ENCODE data around the gene HLA-A.

HLA-A gene

DNA sequence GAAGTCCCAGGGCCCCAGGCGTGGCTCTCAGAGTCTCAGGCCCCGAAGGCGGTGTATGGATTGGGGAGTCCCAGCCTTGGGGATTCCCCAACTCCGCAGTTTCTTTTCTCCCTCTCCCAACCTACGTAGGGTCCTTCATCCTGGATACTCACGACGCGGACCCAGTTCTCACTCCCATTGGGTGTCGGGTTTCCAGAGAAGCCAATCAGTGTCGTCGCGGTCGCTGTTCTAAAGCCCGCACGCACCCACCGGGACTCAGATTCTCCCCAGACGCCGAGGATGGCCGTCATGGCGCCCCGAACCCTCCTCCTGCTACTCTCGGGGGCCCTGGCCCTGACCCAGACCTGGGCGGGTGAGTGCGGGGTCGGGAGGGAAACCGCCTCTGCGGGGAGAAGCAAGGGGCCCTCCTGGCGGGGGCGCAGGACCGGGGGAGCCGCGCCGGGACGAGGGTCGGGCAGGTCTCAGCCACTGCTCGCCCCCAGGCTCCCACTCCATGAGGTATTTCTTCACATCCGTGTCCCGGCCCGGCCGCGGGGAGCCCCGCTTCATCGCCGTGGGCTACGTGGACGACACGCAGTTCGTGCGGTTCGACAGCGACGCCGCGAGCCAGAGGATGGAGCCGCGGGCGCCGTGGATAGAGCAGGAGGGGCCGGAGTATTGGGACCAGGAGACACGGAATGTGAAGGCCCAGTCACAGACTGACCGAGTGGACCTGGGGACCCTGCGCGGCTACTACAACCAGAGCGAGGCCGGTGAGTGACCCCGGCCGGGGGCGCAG, at the start of gene HLA-A:
TSS of gene HLA-A (plus strand) at position 258 of the 778 bp plus-strand sequence. CDS start at position 280, 22 bp downstream.
- peak within 1 kb of the TSS; percentile 41 to 99 (median 72) for H3K4me3 ChIP-seq
- peak within 1 kb of the TSS; percentile 22 to 97 (median 89) for H3K27ac ChIP-seq

DNA sequence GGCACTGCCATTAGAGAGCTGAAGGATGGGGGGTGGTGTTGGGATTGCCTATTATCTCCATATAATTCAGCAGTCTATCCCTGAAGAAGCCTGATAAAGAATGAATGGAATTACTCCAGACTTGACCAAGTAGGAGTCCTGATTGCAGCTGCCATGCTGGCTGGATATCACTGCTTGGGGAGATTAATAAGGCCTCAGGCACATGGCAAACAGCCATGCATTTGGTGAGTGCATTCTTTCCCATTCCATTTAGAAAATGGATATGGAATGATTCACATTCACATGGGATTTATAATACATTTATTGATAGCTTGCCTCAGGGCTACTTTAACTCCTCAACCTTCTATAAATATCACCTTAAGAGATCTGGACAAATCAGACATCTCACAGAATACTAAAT, 49.6 kb upstream of the HLA-A start:
- no peak overlapping the region for H3K4me3 ChIP-seq
- H3K27ac ChIP-seq = no peak overlapping the region

DNA sequence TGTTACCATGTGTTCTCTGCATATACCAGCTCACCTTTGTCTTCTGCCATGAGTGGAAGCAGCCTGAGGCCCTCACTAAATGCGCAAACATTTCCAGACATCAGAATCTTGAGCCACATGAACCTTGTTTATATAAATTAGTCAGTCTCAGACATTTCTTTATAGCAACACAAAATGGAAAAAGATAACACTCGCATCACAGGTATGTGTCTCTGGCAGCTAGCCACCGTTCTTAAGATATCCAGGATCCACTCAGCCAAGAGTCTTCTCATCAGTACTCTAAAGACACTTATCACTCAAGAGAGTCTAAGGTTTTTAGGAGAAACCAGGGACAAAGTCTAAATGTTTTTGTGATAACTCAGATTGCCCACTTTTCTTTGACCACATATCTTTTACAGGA, 43.1 kb upstream of the HLA-A start:
- H3K4me3 ChIP-seq = no peak overlapping the region
- H3K27ac ChIP-seq = no peak overlapping the region

DNA sequence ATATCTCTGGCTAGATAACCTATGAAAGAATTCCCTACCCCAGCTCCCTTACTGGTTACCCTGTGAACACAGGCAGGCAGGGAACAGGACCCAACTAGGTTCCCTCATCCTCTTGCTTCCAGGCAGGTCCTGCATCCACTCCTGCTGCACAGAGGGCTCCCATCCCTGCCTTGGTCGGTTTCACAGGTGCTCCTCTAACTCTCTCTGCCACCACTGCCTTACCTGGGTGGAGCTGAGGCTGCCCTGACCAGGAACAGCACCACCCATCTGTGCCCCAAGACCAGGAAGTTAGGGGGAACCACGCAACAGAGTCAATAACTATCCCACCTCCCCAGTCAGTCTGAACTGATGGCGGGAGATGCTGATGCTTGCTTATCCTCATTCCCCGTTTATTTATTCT, 37.0 kb upstream of the HLA-A start:
- H3K4me3 ChIP-seq = no peak overlapping the region
- H3K27ac ChIP-seq = no peak overlapping the region

DNA sequence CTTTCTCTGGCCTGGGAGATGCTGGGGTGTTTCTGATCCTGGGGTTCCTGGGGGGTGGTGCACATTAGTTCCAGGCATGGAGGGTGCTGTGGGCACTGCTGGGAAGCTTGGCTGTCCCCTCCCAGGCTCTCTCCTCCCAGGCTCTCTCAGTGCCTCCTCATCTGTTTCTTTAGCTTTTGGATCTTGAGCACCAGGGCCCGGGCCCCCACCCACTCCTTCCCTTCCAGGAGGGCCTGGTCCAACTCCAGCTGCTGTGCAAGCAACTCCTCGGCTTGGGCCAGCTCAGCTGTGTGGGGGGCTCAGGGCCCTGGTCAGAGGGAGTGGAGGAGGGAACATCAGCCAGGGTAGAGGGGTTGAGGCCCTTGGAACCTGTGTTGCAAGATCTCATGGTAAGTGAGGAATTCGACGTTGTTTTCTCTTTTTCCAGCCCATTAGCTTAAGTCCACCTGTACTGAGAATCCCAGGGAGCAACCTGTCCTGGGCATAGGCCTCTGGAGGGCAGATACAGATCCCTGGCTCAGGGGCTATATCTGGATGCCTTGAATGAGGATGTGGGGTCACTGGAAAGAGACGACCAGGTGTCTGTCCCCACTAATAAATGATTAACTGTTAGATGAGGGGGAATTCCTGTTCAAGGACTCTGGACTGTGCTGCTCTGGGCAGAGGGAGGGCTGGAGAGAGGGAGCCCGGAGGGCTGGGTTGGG, 34.5 kb upstream of the HLA-A start:
- Histone ChIP-seq H3K4me3 (no peak overlapping the region), H3K27ac (no peak overlapping the region)

- Histone ChIP-seq H3K4me3 (no peak overlapping the region), H3K27ac (no peak overlapping the region)
Measured at GRCh38 chr6:29908341-29908662, 34.0 kb upstream of the HLA-A start.

DNA sequence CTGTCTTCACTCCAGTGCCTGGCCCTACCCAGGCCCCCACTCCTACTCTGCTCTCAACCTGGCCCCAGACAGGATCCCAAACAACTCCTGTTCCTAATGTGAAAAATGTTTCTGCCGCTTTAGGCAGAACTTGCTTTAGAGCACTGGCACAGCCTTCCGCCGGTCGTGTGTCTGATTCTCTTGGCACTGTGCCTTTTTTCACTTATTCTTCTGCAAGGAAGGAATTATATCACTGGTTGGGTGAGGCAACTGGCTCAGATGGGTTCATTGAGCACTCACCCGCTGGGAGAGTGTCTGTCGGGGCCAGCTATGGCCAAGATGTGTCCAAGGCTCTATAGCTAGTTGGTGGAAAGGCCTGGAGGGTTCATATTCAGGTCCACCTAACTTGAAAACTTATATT, 33.6 kb upstream of the HLA-A start:
- Histone ChIP-seq H3K4me3 (no peak overlapping the region), H3K27ac (no peak overlapping the region)

GRCh38 chr6:29909985-29910384, 32.3 kb upstream of the HLA-A start:
- Histone ChIP-seq H3K27ac (peak overlapping the region in 1 of 21 experiments; percentile 46), H3K4me3 (no peak overlapping the region)

GRCh38 chr6:29912840-29913239, 29.5 kb upstream of the HLA-A start:
- H3K27ac ChIP-seq = no peak overlapping the region
- no peak overlapping the region for H3K4me3 ChIP-seq

GRCh38 chr6:29916741-29917140, 25.6 kb upstream of the HLA-A start:
- H3K4me3 ChIP-seq = no peak overlapping the region
- H3K27ac ChIP-seq = no peak overlapping the region

GRCh38 chr6:29917857-29918256, 24.5 kb upstream of the HLA-A start:
- H3K27ac ChIP-seq = no peak overlapping the region
- no peak overlapping the region for H3K4me3 ChIP-seq

DNA sequence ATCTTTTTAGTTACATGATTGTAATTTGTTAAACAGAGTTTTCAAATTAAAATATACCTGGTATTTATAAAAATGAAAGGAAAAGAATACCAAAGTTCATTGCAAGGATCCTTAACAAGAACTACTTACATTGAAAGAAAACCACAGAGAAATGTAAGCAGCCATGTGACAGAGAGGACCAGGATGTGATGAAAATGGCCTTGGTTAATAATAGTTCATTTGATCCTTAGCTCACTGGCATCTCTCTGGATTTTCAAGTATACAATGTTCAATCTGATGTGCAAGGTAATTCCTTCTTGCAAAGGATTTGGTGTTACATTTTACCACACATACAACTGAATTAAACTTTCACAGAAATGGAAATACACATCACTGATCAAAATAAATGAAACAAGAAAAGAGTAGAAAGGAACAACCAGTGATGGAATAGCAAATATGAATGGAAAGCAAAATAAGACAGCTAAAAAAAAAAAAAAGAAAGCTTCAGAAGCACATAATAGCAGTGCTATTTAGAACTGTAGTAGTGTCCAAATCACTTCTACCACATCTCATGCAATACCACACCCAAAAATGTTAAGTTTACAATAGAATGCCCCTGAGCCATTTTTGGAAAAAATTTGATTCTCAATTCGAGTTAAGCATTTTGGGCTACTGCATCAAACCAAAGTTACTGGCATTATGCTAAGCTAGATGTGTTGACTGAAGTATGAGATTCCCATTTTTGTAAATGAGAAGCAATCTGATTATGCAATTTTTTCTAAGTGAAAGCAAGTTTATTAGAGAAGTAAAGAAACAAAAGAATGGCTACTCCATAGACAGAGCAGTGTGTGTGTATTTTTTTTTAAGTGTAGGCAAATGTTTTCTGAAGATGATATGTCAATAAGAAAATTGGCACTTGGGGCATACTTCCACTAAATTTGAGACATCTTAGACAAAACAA, 22.6 kb upstream of the HLA-A start:
- Histone ChIP-seq H3K27ac (no peak overlapping the region), H3K4me3 (no peak overlapping the region)

GRCh38 chr6:29924287-29924686, 18.0 kb upstream of the HLA-A start:
- no peak overlapping the region for H3K27ac ChIP-seq
- no peak overlapping the region for H3K4me3 ChIP-seq

DNA sequence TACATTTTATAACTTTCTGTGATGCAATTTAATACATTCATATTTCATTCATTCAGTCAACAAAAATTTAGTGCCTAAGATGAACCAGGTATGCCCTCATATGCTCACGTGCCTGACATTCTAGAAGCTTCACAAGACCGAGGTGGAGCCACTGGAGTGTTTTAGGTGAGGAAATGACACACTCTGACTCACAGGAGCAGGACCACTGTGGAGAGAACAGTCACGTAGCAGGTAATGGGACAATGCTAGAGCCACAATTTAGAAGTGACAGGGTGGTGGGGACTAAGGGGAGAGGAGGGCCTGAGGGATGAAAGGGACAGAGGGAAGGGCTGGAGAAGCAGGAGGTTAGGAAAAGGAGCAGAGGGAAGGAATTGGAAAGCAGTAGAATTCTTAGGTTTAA, 17.6 kb upstream of the HLA-A start:
- Histone ChIP-seq H3K4me3 (no peak overlapping the region), H3K27ac (peak overlapping the region in 5 of 21 experiments; percentile 7 to 65 (median 34))

DNA sequence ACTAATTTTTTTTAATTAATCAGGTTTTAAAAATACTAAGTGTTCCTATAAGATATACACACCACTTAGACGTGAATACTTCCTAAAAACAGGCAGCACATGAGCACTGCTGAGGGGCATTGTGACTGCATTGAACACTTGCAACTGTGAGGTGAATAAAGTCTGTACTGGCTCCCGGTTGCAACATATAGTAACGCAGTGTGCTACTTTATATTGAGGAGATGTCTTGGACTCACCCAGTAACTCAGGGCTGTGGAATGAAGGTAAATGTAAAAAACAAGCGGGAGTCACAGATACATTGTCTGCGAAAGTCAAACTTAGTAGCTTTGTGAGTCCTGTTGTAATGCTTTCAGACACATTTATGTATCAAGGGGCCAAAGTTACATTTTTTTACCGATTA, 17.0 kb upstream of the HLA-A start:
- Histone ChIP-seq H3K4me3 (no peak overlapping the region), H3K27ac (peak overlapping the region in 7 of 21 experiments; percentile 2 to 92 (median 34))

- Histone ChIP-seq H3K4me3 (peak overlapping the region; percentile 45 to 84 (median 57)), H3K27ac (peak overlapping the region in 20 of 21 experiments; percentile 79 to 99 (median 92))
Measured at GRCh38 chr6:29925727-29926412, 16.5 kb upstream of the HLA-A start.

GRCh38 chr6:29926413-29927274, 15.7 kb upstream of the HLA-A start:
- peak overlapping the region; percentile 79 to 99 (median 92) for H3K27ac ChIP-seq
- H3K4me3 ChIP-seq = peak overlapping the region; percentile 45 to 84 (median 57)

- peak overlapping the region in 15 of 21 experiments; percentile 70 to 99 (median 92) for H3K27ac ChIP-seq
- peak overlapping the region; percentile 45 to 84 (median 57) for H3K4me3 ChIP-seq
Measured at GRCh38 chr6:29927275-29927569, 15.1 kb upstream of the HLA-A start.
